Fibroblast of villous mesenchyme (primary cell): ENCODE measurements around the gene MPIG6B. TPM values are rescaled to one million over a fixed set of nuclear protein-coding genes. Genes with fewer than 3 reads are reported as not detected.

Source experiments
- DNase-seq: peaks from one replicate; pipeline ENCODE4 v3.0.0-alpha.2; 2010; ENCODE audit warnings: low read depth
- H3K4me3 ChIP-seq: 2 replicates; pipeline ENCODE4 v1.5.1; 2011; ENCODE audit warnings: low read depth, mild to moderate bottlenecking, low read length
- total RNA-seq: library from RNA; depleted of rRNA; stranded (reverse); fragments of >200 nt; gene quantifications from 2 replicates; pipeline ENCODE4 v1.2.3, GENCODE V29; 2012
- TF ChIP-seq, protein P1 (sequence below): IDR thresholded peaks from 2 replicates; pipeline ENCODE4 v1.5.1; 2012; ENCODE audit warnings: low read depth, mild to moderate bottlenecking, low read length; ENCODE audit not compliant: insufficient read depth

The MPIG6B gene
- total RNA-seq, 1 donor: not detected

DNA sequence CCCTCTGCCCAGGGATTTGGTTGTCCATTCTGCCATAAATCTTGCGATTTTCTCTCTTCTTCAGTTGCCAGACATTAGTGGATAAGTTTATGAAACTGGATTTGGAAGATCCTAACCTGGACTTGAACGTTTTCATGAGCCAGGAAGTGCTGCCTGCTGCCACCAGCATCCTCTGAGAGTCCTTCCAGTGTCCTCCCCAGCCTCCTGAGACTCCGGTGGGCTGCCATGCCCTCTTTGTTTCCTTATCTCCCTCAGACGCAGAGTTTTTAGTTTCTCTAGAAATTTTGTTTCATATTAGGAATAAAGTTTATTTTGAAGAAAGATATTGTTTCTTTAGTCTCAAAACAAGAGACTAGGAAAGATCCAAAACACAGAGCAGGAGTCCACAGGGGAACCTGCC lies 39.2 kb downstream of the MPIG6B start, which contains the start of gene SAPCD1:
SAPCD1 (plus strand) TSS at position 301 of the 400 bp plus-strand sequence. CDS start 399 bp downstream, outside the sequence.
- TF ChIP-seq, protein P1, sequence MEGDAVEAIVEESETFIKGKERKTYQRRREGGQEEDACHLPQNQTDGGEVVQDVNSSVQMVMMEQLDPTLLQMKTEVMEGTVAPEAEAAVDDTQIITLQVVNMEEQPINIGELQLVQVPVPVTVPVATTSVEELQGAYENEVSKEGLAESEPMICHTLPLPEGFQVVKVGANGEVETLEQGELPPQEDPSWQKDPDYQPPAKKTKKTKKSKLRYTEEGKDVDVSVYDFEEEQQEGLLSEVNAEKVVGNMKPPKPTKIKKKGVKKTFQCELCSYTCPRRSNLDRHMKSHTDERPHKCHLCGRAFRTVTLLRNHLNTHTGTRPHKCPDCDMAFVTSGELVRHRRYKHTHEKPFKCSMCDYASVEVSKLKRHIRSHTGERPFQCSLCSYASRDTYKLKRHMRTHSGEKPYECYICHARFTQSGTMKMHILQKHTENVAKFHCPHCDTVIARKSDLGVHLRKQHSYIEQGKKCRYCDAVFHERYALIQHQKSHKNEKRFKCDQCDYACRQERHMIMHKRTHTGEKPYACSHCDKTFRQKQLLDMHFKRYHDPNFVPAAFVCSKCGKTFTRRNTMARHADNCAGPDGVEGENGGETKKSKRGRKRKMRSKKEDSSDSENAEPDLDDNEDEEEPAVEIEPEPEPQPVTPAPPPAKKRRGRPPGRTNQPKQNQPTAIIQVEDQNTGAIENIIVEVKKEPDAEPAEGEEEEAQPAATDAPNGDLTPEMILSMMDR: no peak
- no peak within 1 kb of the TSS for H3K4me3 ChIP-seq
- DNase-seq: no peak

GRCh38 chr6:31762878-31763618 lies 39.9 kb downstream of the MPIG6B start:
- H3K4me3 ChIP-seq: no peak overlapping the region
- TF ChIP-seq, protein P1: no peak
- DNase-seq: no peak

GRCh38 chr6:31763619-31763940 lies 40.4 kb downstream of the MPIG6B start:
- TF ChIP-seq, protein P1: no peak
- DNase-seq: peak; percentile 46

DNA sequence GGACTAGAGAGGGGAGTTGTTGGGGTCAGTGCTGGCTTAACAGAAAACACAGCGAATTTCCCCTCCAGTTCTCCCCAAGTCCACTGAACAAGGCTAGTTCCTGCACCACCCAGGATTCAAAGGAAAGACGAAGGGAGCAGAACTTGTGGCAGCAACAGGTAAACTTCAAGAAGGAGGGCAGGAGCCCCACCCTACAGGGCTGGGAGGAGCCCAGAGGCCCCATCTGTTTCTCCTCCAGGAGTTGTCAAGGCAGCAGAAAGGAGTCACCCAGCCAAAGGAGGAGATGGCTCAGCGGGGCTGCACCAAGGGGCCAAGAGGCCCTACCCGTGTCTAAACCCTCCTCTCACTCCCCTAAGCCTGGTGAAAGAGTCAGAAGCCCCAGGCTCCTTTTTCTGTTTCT lies 41.0 kb downstream of the MPIG6B start:
- DNase-seq: no peak
- TF ChIP-seq, protein P1: no peak
- H3K4me3 ChIP-seq: no peak overlapping the region

More at GRCh38 chr6:31763619-31763940, 40.4 kb downstream of the MPIG6B start:
- no peak overlapping the region for H3K4me3 ChIP-seq

GRCh38 chr6:31765559-31765909 lies 42.4 kb downstream of the MPIG6B start:
- TF ChIP-seq, protein P1: no peak
- no peak for DNase-seq
- no peak overlapping the region for H3K4me3 ChIP-seq

GRCh38 chr6:31765910-31766794 lies 43.0 kb downstream of the MPIG6B start:
- peak; percentile 14 for DNase-seq
- TF ChIP-seq, protein P1: no peak
- H3K4me3 ChIP-seq: peak overlapping the region; percentile 42
